H1 (cell line): ENCODE data around the gene VDAC2. TPM values are rescaled to one million over a fixed set of nuclear protein-coding genes. Genes with fewer than 3 reads are reported as not detected.

Experiments
- JUND ChIP-seq: IDR thresholded peaks from 2 replicates; pipeline ENCODE4 v1.6.1; 2011; ENCODE audit warnings: mild to moderate bottlenecking, improper control_type of control experiment, low read length
- polyA plus RNA-seq, 7 experiments: library from polyadenylated mRNA; depleted of rRNA in 3 of 7; stranded (reverse) in 5 of 7; unstranded in 2 of 7; fragments of >200 nt in 5 of 7; fragments of 200-250 nt in 2 of 7; gene quantifications; 1 replicate in 5 of 7; 2 replicates in 1 of 7; 4 replicates in 1 of 7; pipeline versions ENCODE4 v1.2.1 to v1.2.3, GENCODE V29; 2011 to 2013; ENCODE audit warnings: missing spikeins in 2 of 7, mixed read lengths in 2 of 7
- total RNA-seq: library from RNA; stranded (reverse); fragmentation: NEBNext Ultra II Directional; extraction: Animal tissue kit (Norgen Biotek cat#: 25700); gene quantifications from 2 replicates; pipeline ENCODE4 v1.2.1, GENCODE V29; 2021

VDAC2 gene
- total and polyA plus RNA-seq, 2 of the 8 experiments (the other 6 are each of a cell fraction or from before 2014, with no cell fraction given), result 89.8 to 284 TPM

GRCh38 chr10:75209086-75209920, 1.3 kb upstream of the VDAC2 start (continued):
- no peak for TF ChIP-seq JUND
